ENCODE measurements around the gene FBXL5.

DNA sequence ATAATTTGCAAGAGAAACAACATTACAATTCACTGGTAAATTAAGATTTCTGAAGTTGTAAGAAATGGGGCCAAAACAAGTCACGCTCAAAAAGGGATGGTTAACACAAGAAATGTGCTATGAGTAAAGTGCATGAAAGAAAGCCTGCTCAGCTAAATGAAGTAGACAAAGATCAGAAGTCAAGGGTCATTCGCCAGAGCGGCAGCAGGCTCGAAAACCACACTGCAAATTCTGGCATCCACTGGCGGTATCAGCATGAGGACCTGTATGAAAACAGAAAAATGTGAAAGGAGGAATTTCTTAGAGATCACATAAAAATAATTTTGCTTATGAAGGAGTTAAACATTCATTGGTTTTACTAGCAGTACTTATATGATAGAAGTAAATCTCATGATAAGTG is 49.6 kb downstream of the FBXL5 start:
- TF ChIP-seq, protein P1, sequence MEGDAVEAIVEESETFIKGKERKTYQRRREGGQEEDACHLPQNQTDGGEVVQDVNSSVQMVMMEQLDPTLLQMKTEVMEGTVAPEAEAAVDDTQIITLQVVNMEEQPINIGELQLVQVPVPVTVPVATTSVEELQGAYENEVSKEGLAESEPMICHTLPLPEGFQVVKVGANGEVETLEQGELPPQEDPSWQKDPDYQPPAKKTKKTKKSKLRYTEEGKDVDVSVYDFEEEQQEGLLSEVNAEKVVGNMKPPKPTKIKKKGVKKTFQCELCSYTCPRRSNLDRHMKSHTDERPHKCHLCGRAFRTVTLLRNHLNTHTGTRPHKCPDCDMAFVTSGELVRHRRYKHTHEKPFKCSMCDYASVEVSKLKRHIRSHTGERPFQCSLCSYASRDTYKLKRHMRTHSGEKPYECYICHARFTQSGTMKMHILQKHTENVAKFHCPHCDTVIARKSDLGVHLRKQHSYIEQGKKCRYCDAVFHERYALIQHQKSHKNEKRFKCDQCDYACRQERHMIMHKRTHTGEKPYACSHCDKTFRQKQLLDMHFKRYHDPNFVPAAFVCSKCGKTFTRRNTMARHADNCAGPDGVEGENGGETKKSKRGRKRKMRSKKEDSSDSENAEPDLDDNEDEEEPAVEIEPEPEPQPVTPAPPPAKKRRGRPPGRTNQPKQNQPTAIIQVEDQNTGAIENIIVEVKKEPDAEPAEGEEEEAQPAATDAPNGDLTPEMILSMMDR (IDR thresholded peaks at IDR 0.05): no peak
- TF ChIP-seq POLR2A (IDR thresholded peaks at IDR 0.05) (no peak), EP300 (IDR thresholded peaks at IDR 0.05) (no peak), POLR2AphosphoS5 (IDR thresholded peaks at IDR 0.05) (no peak)
